GM19324 (cell line): Measurements from ENCODE around the gene DKK3.

Experiments
- ATAC-seq: cut with Tn5 transposase; IDR thresholded peaks from one replicate; pipeline ENCODE4 v1.9.1; 2021; ENCODE audit warnings: mild to moderate bottlenecking, moderate library complexity; ENCODE audit not compliant: unreplicated experiment, low FRiP score

The DKK3 gene

DNA sequence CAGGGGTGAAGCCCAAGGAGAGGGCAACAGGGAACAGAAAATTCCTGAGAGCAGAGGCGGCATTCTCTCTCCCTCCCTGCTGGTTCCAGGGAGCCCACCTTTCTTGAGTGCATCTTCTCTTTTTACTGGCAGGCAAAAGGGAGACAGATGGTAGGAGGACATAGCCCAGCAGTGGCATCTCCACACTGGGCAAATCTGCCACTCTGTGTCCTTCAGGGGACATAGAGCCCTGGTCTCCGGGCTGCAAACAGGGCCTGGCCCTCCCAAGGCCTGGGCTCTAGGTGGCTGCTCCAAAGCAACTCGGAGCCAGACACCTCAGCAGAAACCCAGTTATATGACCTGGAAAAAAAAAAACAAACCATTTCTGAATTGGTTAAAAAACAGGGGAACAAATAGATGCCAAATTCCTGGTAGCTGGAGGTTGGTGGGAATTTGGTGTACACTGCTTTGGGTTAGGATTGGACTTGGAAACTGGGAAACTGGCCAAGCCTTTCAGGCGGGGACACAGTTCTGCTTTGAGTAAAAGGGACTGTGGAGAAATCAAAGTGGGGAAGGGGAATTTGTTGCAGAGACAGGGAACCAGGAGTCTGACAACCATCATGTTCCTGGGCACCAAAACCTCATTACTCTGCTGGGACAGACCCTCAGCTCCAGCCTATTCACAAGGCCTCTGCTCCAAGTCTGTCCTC lies 23.6 kb upstream of the DKK3 start:
- ATAC-seq, result no peak

DNA sequence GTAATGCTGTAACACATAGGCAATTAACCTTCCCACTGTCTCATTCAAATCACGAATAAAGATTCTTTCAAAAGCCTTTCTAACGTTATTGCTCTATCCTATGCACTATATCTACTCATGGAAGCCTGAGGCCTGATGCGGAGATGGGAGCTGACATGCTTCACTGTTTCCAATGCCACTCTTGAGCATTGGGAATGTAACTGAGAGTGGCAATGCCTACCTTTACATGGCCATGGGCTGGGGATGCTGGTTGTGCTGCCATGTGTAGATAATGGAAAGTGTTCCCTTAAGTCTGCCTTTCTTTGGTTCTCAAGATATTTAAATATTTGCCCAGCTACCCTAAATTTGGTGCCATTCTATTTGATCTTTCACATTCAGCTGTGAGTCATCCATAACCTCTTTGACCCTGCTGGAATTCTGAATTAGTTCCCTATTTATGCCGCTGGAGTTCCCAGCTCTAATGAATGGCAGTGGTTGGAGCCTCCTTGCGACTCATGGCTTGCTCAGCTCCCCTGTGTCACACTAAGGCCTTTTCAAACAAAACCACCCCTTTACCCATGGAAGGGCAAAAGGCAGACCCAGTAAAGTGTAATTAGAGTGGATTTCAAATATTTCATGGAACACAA lies 21.4 kb upstream of the DKK3 start:
- ATAC-seq, result no peak

DNA sequence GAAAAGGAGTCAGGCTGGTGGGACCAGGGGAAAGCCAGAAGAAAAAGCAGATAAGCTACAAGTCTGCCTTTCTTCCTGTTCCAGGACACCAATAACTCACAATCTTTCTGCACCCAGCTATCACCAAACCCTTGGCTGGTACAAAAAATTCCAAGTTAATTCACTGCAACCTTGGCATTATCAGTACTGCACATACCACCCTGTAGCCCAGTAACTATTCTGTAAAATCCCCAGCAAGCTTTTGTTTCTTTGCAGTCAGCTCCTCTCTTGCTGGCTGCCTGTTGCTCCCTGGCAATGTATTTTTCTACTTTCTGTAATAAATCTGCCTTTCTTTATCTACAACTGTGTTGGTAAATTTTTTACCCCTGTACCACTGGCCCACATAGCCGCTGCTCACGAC lies 20.7 kb upstream of the DKK3 start:
- no peak for ATAC-seq

GRCh38 chr11:12028303-12028702 lies 19.9 kb upstream of the DKK3 start:
- no peak for ATAC-seq

- no peak for ATAC-seq
Observed at GRCh38 chr11:12026331-12027211, 18.1 kb upstream of the DKK3 start.

DNA sequence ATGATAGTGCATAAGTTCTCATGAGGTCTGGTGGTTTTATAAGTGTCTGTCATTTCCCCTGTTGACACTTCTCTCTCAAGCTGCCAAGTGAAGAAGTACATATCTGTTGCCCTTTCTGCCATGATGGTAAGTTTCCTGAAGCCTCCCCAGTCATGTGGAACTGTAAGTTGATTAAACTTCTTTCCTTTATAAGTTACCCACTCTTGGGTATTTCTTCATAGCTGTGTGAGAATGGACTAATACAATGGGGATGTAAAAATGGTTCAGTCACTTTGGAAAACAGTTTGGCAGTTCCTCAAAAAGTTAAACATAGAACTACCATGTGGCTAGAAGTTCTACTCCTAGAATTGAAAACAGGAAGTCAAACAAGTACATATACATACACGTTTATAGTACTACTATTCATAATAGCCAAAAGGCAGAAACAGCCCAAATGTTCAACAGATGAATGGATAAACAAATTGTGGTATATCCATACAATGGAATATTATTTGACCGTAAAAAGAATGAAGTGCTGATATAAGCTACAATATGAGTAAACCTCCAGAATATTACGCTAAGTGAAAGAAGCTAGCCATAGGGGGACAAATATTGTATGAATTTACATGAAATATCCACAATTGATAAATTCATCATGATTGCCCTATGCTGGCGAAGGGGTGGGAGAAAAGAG lies 16.0 kb upstream of the DKK3 start:
- ATAC-seq, result no peak

DNA sequence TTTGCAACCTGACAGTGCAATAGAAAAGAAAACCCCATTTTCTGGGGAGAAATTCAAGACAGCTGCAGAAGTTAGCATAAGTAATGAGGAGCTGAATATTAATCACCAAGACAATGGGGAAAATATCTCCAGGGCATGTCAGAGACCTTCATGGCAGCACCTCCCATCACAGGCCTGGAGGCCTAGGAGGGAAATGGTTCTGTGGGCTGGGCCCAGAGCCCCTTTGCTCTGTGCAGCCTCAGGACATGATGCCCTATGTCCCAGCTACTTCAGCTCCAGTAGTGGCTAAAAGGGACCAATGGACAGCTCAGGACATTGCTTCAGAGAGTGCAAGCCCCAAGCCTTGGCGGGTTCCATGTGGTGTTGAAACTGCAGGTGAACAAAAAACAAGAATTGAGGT lies 14.6 kb upstream of the DKK3 start:
- ATAC-seq, result no peak

GRCh38 chr11:12020546-12020945 lies 12.1 kb upstream of the DKK3 start:
- ATAC-seq, result no peak

GRCh38 chr11:12019866-12020416 lies 11.5 kb upstream of the DKK3 start:
- no peak for ATAC-seq

DNA sequence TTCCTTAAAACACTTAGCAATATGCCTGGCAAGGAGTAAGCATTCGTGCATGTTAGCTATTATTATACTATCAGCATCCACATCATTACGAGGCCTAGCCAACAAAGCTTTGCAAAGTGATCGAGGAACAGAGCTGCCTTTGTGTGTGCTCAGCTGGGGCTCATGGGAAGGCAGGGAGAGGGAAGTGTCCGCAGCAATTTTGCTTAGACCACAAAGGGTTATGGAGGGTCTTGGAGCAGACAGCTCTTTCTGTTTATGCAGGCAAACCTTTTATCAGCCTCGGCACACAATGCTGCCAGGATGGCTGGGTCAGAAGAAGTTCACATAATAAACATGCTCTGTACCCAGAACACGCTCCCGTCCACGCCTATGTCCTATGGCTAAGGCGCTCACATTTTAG lies 10.9 kb upstream of the DKK3 start:
- ATAC-seq, result no peak

GRCh38 chr11:12017865-12018453 lies 9.5 kb upstream of the DKK3 start:
- no peak for ATAC-seq

GRCh38 chr11:12017243-12017678 lies 8.8 kb upstream of the DKK3 start:
- ATAC-seq, result no peak

DNA sequence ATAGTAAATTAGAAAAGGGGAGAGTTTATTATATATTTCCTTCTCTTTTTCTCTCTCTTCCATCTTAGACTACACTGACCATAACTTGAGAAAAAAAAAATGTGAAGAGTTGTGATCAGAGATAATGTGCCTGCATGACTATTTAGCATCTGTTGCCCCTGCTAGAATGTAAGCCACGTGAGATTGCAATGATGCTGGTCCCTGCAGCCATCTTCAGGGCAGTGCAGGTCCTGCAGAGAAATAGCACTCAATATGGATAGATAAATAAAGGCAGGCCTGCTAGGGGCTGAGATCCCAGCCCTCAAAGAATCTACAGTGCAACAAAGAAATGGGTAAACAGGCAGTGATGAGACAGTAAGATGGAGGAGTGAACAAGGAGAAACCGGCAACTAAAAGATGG lies 7.8 kb upstream of the DKK3 start:
- no peak for ATAC-seq

GRCh38 chr11:12015486-12015885 lies 7.1 kb upstream of the DKK3 start:
- ATAC-seq, result no peak

DNA sequence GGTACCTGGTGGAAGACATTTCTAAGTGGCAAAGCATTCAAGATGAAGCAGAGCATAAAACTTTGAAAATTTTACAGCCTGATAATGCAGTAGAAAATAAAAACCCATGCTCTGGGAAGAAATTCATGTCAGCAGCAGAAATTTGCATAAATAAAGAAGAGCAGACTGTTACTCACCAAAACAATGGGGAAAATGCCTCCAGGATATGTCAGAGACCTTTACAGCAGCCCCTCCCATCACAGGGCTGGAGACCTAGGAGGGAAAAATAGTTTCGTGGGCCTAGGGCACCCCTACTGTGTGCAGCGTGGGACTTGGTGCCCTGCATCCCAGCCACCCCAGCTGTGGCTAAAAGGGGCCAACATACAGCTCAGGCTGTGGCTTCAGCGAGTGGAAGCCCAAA lies 5.4 kb upstream of the DKK3 start:
- no peak for ATAC-seq

GRCh38 chr11:12009617-12010321 lies 1.3 kb upstream of the DKK3 start:
- no peak for ATAC-seq

- no peak for ATAC-seq
Observed at GRCh38 chr11:12008790-12009616, 577 bp upstream of the DKK3 start.

DNA sequence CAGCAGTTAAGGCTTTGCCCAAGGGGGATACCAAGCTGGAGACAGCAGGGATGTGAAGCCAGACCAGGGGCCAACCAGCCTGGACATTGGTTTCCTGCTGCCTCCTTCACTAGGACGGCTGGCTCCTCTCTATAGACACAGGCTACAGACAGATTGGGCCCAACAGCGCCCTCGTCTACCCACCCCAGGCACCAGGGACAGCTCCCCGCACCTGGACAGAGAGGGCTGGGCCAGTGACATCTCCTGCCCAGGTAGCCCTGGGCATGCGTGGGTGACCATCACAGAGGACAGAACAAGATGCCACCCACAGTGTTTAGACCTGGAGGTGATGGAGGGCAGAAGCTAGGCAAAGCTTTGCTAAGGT lies 1.2 kb downstream of the DKK3 start:
- no peak for ATAC-seq
